ENCODE results near the gene TTLL4.

GRCh38 chr2:218662827-218663226, 47.8 kb upstream of the TTLL4 start:
- TF ChIP-seq POLR2A (IDR thresholded peaks at IDR 0.05) (no peak), CTCF (IDR thresholded peaks at IDR 0.05) (no peak)

All from testis (tissue), 2 donors.